GM19193 (cell line): Measurements from ENCODE around the gene DSCAM.

ENCODE experiments used
- POLR2A ChIP-seq: IDR thresholded peaks from 4 replicates; pipeline ENCODE4 v1.6.1; 2011; ENCODE audit not compliant: insufficient read depth, insufficient read length; ENCODE audit errors: extremely low read depth

Gene DSCAM

GRCh38 chr21:39984286-39984991 is 862.5 kb downstream of the DSCAM start:
- no peak for TF ChIP-seq POLR2A

GRCh38 chr21:39980241-39980820 is 866.6 kb downstream of the DSCAM start:
- no peak for TF ChIP-seq POLR2A

GRCh38 chr21:39979321-39979720 is 867.6 kb downstream of the DSCAM start:
- no peak for TF ChIP-seq POLR2A

- TF ChIP-seq POLR2A = no peak
These were observed 870.2 kb downstream of the DSCAM start for GRCh38 chr21:39976800-39977199.

- TF ChIP-seq POLR2A = no peak
These were observed 873.8 kb downstream of the DSCAM start for GRCh38 chr21:39972976-39973770.

GRCh38 chr21:39972471-39972870 is 874.5 kb downstream of the DSCAM start:
- TF ChIP-seq POLR2A = no peak

GRCh38 chr21:39971956-39972355 is 875.0 kb downstream of the DSCAM start:
- TF ChIP-seq POLR2A = no peak

GRCh38 chr21:39969691-39970364 is 877.1 kb downstream of the DSCAM start:
- TF ChIP-seq POLR2A = no peak

GRCh38 chr21:39968010-39968409 is 878.9 kb downstream of the DSCAM start:
- TF ChIP-seq POLR2A = no peak

GRCh38 chr21:39966786-39967185 is 880.2 kb downstream of the DSCAM start:
- no peak for TF ChIP-seq POLR2A

GRCh38 chr21:39965026-39965425 is 881.9 kb downstream of the DSCAM start:
- TF ChIP-seq POLR2A = no peak

GRCh38 chr21:39961251-39961650 is 885.7 kb downstream of the DSCAM start:
- no peak for TF ChIP-seq POLR2A
